Measurements from ENCODE around the gene HPSE2.

HPSE2 gene

DNA sequence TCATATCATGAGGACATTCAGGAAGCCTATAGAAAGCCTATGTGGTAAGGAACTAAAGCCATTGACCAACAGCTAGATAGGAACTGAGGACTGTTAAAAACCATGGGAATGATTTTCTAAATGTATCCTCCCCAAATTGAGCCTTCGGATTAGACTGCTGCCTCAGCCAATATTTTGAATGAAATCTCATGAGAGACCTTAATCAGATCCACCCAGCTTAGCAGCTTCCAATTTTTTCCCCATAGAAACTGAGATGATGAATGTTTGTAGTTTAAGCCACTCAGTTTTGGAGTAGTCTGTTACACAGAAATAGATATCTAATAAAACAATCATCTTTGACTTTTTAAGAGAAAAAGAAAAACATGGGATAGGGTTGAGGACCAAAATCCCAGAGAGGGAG lies 292.0 kb downstream of the HPSE2 start:
- ATAC-seq (ENCODE audit: insufficient read depth, low read depth) (no peak), DNase-seq (no peak)
- no peak overlapping the region for H3K27ac ChIP-seq (ENCODE audit: low read length)
- no peak for TF ChIP-seq CTCF (IDR thresholded peaks at IDR 0.05; ENCODE audit: borderline replicate concordance, extremely low read depth, low read length, poor library complexity, severe bottlenecking)
- no peaks in the 10 kb centered on the region for H3K79me2 ChIP-seq (ENCODE audit: insufficient read depth, low read length)
- no peaks in the 10 kb centered on the region for H3K36me3 ChIP-seq (ENCODE audit: insufficient read depth, low read length)
- no peak overlapping the region for H3K4me2 ChIP-seq (ENCODE audit: insufficient read depth, low read length)
- H2AFZ ChIP-seq (ENCODE audit: low read depth, low read length) = no peak overlapping the region
- no peak overlapping the region for H3K9ac ChIP-seq (ENCODE audit: low read depth, low read length)
- H3K9me3 ChIP-seq (ENCODE audit: insufficient read depth, low read length, severe bottlenecking) = no peaks in the 10 kb centered on the region
- H3K27me3 ChIP-seq (ENCODE audit: insufficient read depth, low read length, poor library complexity) = no peaks in the 10 kb centered on the region
- H3K4me3 ChIP-seq (ENCODE audit: low read depth in 1 of 2, low read length in 2 of 2) = no peak overlapping the region
- H4K20me1 ChIP-seq (ENCODE audit: insufficient read depth, low read length) = no peaks in the 10 kb centered on the region
- H3K4me1 ChIP-seq (ENCODE audit: insufficient read depth, low read length) = no peaks in the 10 kb centered on the region

DNA sequence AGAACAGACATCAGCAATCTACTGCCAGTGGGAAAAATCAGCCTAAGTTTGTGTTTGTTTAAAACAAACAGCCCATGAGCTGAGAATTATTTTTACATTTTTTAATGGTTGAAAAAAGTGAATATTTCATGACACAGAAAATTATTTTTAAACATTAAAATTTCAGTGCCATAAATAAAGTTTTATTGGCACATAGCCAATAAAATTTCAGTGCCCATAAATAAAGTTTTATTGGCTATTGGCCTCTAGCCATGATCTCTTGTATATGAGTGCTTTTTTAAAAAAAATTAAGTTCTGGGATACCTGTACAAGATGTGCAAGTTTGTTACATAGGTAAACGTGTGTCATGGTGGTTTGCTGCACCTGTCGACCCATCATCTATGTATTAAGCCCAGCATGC lies 305.9 kb downstream of the HPSE2 start:
- H2AFZ ChIP-seq (ENCODE audit: low read depth, low read length) = no peak overlapping the region
- ATAC-seq (ENCODE audit: insufficient read depth, low read depth) = no peak

DNA sequence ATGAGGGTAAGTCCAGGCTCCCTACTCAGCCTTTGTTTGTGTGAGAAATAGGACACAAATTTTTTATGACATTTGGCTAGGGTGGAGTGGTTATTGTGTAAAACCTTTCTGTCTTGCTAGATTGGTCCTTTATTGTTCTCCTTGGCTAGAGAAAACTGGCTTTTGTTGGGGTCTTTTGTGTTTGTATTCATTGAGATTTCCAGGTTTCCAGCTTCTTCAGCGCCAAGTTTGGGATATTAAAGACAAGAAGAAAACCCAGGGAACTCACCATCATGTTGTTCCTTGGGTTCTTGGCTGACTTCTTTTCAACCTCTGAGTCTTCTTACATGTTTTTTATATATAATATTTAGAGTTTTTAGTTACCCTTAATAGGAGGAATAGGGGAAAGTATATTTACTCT lies 310.0 kb downstream of the HPSE2 start:
- Histone ChIP-seq H3K79me2 (ENCODE audit: insufficient read depth, low read length) (no peaks in the 10 kb centered on the region), H3K9me3 (ENCODE audit: insufficient read depth, low read length, severe bottlenecking) (no peaks in the 10 kb centered on the region), H3K36me3 (ENCODE audit: insufficient read depth, low read length) (no peaks in the 10 kb centered on the region), H4K20me1 (ENCODE audit: insufficient read depth, low read length) (no peaks in the 10 kb centered on the region), H3K27ac (ENCODE audit: low read length) (no peak overlapping the region), H3K27me3 (ENCODE audit: insufficient read depth, low read length, poor library complexity) (no peaks in the 10 kb centered on the region), H2AFZ (ENCODE audit: low read depth, low read length) (no peak overlapping the region), H3K4me3 (ENCODE audit: low read depth in 1 of 2, low read length in 2 of 2) (no peak overlapping the region), H3K9ac (ENCODE audit: low read depth, low read length) (no peak overlapping the region), H3K4me2 (ENCODE audit: insufficient read depth, low read length) (no peak overlapping the region), H3K4me1 (ENCODE audit: insufficient read depth, low read length) (no peaks in the 10 kb centered on the region)
- DNase-seq (no peak), ATAC-seq (ENCODE audit: insufficient read depth, low read depth) (no peak)
- TF ChIP-seq CTCF (IDR thresholded peaks at IDR 0.05; ENCODE audit: borderline replicate concordance, extremely low read depth, low read length, poor library complexity, severe bottlenecking) (no peak), EZH2 (IDR thresholded peaks at IDR 0.05; ENCODE audit: borderline replicate concordance, low read depth, low read length, severe bottlenecking) (no peak)

More for the DNA sequence above, 305.9 kb downstream of the HPSE2 start:
- no peak overlapping the region for H3K4me3 ChIP-seq (ENCODE audit: low read depth in 1 of 2, low read length in 2 of 2)
- no peak for TF ChIP-seq CTCF (IDR thresholded peaks at IDR 0.05; ENCODE audit: borderline replicate concordance, extremely low read depth, low read length, poor library complexity, severe bottlenecking)
- no peak for TF ChIP-seq EZH2 (IDR thresholded peaks at IDR 0.05; ENCODE audit: borderline replicate concordance, low read depth, low read length, severe bottlenecking)
- H3K9ac ChIP-seq (ENCODE audit: low read depth, low read length) = no peak overlapping the region
- no peak overlapping the region for H3K27ac ChIP-seq (ENCODE audit: low read length)
- H3K36me3 ChIP-seq (ENCODE audit: insufficient read depth, low read length) = no peaks in the 10 kb centered on the region
- H3K4me1 ChIP-seq (ENCODE audit: insufficient read depth, low read length) = no peaks in the 10 kb centered on the region
- H4K20me1 ChIP-seq (ENCODE audit: insufficient read depth, low read length) = no peaks in the 10 kb centered on the region
- no peaks in the 10 kb centered on the region for H3K9me3 ChIP-seq (ENCODE audit: insufficient read depth, low read length, severe bottlenecking)
- no peak for DNase-seq
- no peak overlapping the region for H3K4me2 ChIP-seq (ENCODE audit: insufficient read depth, low read length)
- H3K27me3 ChIP-seq (ENCODE audit: insufficient read depth, low read length, poor library complexity) = no peaks in the 10 kb centered on the region
- H3K79me2 ChIP-seq (ENCODE audit: insufficient read depth, low read length) = no peaks in the 10 kb centered on the region

DNA sequence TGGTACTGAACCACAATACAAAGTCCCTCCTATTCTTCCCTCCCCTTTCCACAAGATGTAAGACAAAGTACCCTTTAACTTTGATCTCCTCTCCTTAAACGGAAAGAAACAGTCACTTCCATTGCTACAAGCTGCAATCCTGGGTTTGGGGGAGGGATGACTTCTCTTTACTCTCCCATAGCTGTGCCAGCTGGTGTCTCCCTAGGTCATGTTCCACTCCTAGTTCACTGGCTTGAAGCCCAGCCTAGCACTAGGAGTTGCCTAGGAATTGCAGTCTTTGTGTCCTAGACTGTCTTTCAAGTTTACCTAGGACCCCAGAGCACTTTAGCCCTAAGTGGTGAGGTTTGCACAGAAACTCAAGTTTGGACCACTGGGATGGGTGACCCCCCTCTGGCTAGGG lies 311.1 kb downstream of the HPSE2 start:
- Histone ChIP-seq H3K4me3 (ENCODE audit: low read depth in 1 of 2, low read length in 2 of 2) (no peak overlapping the region), H3K27ac (ENCODE audit: low read length) (no peak overlapping the region), H3K9me3 (ENCODE audit: insufficient read depth, low read length, severe bottlenecking) (no peaks in the 10 kb centered on the region), H3K79me2 (ENCODE audit: insufficient read depth, low read length) (no peaks in the 10 kb centered on the region), H3K4me2 (ENCODE audit: insufficient read depth, low read length) (no peak overlapping the region), H3K9ac (ENCODE audit: low read depth, low read length) (no peak overlapping the region), H3K27me3 (ENCODE audit: insufficient read depth, low read length, poor library complexity) (peaks cover 6% of the 10 kb centered on the region), H2AFZ (ENCODE audit: low read depth, low read length) (no peak overlapping the region), H3K4me1 (ENCODE audit: insufficient read depth, low read length) (no peaks in the 10 kb centered on the region), H3K36me3 (ENCODE audit: insufficient read depth, low read length) (no peaks in the 10 kb centered on the region), H4K20me1 (ENCODE audit: insufficient read depth, low read length) (no peaks in the 10 kb centered on the region)
- DNase-seq (no peak), ATAC-seq (ENCODE audit: insufficient read depth, low read depth) (no peak)
- no peak for TF ChIP-seq CTCF (IDR thresholded peaks at IDR 0.05; ENCODE audit: borderline replicate concordance, extremely low read depth, low read length, poor library complexity, severe bottlenecking)
- no peak for TF ChIP-seq EZH2 (IDR thresholded peaks at IDR 0.05; ENCODE audit: borderline replicate concordance, low read depth, low read length, severe bottlenecking)

Measured in DND-41 (cell line).